ENCODE measurements around the gene TOR3A. TPM values are rescaled to one million over a fixed set of nuclear protein-coding genes. Genes with fewer than 3 reads are reported as not detected.

TOR3A gene
- total RNA-seq, 1 donor from 2014 or later = 8.2 TPM

DNA sequence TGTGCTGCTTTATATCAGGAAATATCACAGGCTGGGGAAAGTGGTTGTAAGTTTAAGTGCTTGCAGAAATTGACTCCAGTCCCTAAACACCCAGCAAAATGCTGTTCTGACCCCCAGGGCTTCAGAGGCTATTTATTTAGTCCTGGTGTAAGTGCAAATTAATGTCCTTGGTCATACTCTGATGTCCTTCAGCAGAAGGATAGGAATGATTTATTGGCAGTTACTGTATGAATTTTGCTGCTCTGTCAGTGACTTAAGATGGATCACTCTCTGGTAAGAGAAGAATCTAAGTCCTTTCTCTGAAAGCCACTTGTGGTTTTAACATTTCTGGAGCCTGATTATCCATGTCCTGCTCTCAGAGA, 34.3 kb upstream of the TOR3A start:
- Mint-ChIP-seq H3K27me3 (ENCODE audit: unreplicated experiment) (peaks cover 2% of the 10 kb centered on the region), H3K9me3 (ENCODE audit: unreplicated experiment) (peaks cover 1% of the 10 kb centered on the region), H3K36me3 (ENCODE audit: unreplicated experiment) (no peaks in the 10 kb centered on the region), H3K27ac (ENCODE audit: unreplicated experiment) (no peak overlapping the region), H3K4me3 (ENCODE audit: unreplicated experiment) (no peak overlapping the region), H3K4me1 (ENCODE audit: low read depth, unreplicated experiment) (peaks cover 3% of the 10 kb centered on the region)
- no peak for DNase-seq
- TF ChIP-seq, protein P1, sequence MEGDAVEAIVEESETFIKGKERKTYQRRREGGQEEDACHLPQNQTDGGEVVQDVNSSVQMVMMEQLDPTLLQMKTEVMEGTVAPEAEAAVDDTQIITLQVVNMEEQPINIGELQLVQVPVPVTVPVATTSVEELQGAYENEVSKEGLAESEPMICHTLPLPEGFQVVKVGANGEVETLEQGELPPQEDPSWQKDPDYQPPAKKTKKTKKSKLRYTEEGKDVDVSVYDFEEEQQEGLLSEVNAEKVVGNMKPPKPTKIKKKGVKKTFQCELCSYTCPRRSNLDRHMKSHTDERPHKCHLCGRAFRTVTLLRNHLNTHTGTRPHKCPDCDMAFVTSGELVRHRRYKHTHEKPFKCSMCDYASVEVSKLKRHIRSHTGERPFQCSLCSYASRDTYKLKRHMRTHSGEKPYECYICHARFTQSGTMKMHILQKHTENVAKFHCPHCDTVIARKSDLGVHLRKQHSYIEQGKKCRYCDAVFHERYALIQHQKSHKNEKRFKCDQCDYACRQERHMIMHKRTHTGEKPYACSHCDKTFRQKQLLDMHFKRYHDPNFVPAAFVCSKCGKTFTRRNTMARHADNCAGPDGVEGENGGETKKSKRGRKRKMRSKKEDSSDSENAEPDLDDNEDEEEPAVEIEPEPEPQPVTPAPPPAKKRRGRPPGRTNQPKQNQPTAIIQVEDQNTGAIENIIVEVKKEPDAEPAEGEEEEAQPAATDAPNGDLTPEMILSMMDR (IDR thresholded peaks at IDR 0.05; ENCODE audit: partially characterized antibody, unreplicated experiment) = no peak

DNA sequence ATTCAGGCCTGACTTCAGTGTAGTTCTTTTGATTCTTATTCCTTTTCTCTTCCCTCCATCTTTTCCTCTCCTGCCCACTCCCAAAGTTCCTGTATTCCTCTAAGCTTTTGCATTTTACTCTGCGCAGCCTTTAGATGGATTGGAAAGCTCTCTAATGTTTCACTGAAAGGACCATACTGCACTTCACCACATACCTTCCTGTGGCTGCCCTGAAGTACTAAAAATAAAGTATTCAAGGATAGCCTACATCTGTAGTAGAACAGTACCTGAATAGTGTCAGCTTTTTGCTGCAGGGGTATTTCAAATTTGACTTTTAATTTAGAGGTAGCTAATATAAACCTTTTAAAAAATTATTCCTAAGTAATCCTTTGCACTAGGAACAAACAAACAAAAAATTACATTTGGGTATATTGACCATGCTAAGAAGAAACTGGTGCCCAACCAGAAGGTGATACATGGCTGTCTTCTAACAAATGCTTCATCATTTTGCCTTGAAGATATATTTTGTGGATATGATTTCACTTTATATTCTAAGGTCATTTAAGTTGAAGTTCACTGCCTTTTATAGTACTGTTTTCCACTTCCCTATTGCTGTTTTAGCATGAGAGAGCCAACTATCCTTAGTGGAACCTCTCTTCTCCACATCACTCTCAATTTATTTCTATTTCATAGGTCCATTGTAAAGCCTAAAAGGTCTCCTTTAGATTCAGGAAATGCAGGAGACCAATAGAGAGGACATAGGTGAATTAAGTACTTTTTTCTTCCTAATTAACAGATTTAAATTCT, 33.3 kb upstream of the TOR3A start:
- TF ChIP-seq, protein P1 (IDR thresholded peaks at IDR 0.05; ENCODE audit: partially characterized antibody, unreplicated experiment) = no peak
- peaks cover 2% of the 10 kb centered on the region for H3K4me1 Mint-ChIP-seq (ENCODE audit: low read depth, unreplicated experiment)
- no peak overlapping the region for H3K27ac Mint-ChIP-seq (ENCODE audit: unreplicated experiment)
- H3K4me3 Mint-ChIP-seq (ENCODE audit: unreplicated experiment) = no peak overlapping the region
- H3K9me3 Mint-ChIP-seq (ENCODE audit: unreplicated experiment) = no peaks in the 10 kb centered on the region
- H3K27me3 Mint-ChIP-seq (ENCODE audit: unreplicated experiment) = peaks cover 2% of the 10 kb centered on the region
- no peaks in the 10 kb centered on the region for H3K36me3 Mint-ChIP-seq (ENCODE audit: unreplicated experiment)
- DNase-seq = no peak

DNA sequence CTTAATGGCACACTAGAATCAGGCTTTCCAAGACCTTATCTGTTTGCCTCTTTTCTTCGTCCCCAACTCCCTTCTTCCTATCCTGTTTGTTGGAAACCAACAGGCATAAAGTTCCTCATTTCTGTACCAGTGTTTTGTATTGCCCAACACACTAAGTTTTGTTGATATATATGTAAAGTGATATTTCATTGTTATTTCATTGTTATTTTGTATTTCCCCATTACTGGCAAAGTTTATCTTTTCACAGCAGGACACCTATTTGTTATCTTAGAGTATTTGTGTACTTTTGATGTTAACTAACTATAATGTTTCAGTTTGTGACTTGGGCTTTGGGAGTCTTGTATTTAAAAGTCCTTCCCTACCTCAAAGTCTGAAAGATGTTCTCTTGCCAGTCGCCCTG, 29.1 kb upstream of the TOR3A start:
- Mint-ChIP-seq H3K4me1 (ENCODE audit: low read depth, unreplicated experiment) (no peaks in the 10 kb centered on the region), H3K4me3 (ENCODE audit: unreplicated experiment) (no peak overlapping the region), H3K36me3 (ENCODE audit: unreplicated experiment) (peaks cover 15% of the 10 kb centered on the region), H3K27ac (ENCODE audit: unreplicated experiment) (no peak overlapping the region), H3K27me3 (ENCODE audit: unreplicated experiment) (peaks cover 2% of the 10 kb centered on the region), H3K9me3 (ENCODE audit: unreplicated experiment) (no peaks in the 10 kb centered on the region)
- DNase-seq = no peak
- TF ChIP-seq, protein P1 (IDR thresholded peaks at IDR 0.05; ENCODE audit: partially characterized antibody, unreplicated experiment) = no peak

DNA sequence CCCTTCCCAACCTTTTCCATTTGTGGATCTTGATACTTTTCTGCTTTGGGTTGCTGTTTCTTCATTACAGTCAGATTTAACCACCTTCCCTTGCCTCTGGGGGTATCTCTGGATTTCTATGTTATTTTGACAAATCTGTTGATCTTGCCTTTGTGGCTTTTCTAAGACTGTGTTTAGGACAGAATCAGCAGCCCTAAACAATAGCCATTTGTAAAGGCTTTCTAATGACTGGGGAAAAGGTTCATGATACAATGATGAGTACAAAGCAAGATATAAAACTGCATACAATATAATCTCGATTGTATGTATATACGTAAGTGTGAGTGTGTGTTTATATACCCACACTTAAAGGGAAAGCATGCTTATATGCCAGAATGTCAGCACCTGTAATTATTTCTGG, 28.4 kb upstream of the TOR3A start:
- no peaks in the 10 kb centered on the region for H3K9me3 Mint-ChIP-seq (ENCODE audit: unreplicated experiment)
- H3K4me1 Mint-ChIP-seq (ENCODE audit: low read depth, unreplicated experiment) = no peaks in the 10 kb centered on the region
- H3K27ac Mint-ChIP-seq (ENCODE audit: unreplicated experiment) = no peak overlapping the region
- no peak for DNase-seq
- H3K36me3 Mint-ChIP-seq (ENCODE audit: unreplicated experiment) = peaks cover 15% of the 10 kb centered on the region
- H3K27me3 Mint-ChIP-seq (ENCODE audit: unreplicated experiment) = peaks cover 2% of the 10 kb centered on the region
- H3K4me3 Mint-ChIP-seq (ENCODE audit: unreplicated experiment) = no peak overlapping the region
- TF ChIP-seq, protein P1 (IDR thresholded peaks at IDR 0.05; ENCODE audit: partially characterized antibody, unreplicated experiment) = no peak

DNA sequence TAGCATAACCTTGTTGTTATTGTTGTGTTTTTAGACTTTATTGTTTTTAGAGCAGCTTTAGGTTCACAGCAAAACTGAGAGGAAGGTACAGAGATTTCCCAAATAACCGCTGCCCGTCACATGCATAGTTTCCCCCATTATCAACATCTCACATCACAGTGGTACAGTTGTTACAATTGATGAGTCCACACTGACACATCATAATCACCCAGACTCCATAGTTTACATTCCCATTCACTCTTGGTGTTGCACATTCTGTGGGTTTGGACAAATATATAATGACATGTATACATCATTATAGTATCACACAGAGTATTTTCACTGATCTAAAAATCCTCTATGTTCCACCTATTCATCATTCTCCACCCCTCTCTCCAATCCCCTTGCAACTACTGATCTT, 25.9 kb upstream of the TOR3A start:
- no peak for DNase-seq
- no peak overlapping the region for H3K27ac Mint-ChIP-seq (ENCODE audit: unreplicated experiment)
- peaks cover 15% of the 10 kb centered on the region for H3K36me3 Mint-ChIP-seq (ENCODE audit: unreplicated experiment)
- H3K4me3 Mint-ChIP-seq (ENCODE audit: unreplicated experiment) = no peak overlapping the region
- H3K9me3 Mint-ChIP-seq (ENCODE audit: unreplicated experiment) = no peaks in the 10 kb centered on the region
- TF ChIP-seq, protein P1 (IDR thresholded peaks at IDR 0.05; ENCODE audit: partially characterized antibody, unreplicated experiment) = no peak
- H3K27me3 Mint-ChIP-seq (ENCODE audit: unreplicated experiment) = no peaks in the 10 kb centered on the region
- H3K4me1 Mint-ChIP-seq (ENCODE audit: low read depth, unreplicated experiment) = no peaks in the 10 kb centered on the region
